Glomerular endothelial cell (primary cell): ENCODE data around the gene TLE1. TPM values are rescaled to one million over a fixed set of nuclear protein-coding genes. Genes with fewer than 3 reads are reported as not detected.
A peak's percentile ranks its signal among the peaks of the same experiment; 100 is the strongest.

Source experiments
- DNase-seq: peaks from one replicate; pipeline ENCODE4 v3.0.0-alpha.2; 2011; ENCODE audit warnings: low read depth, low spot score; ENCODE audit errors: extremely low read depth
- total RNA-seq: library from RNA; depleted of rRNA; stranded (reverse); fragments of >200 nt; gene quantifications from 2 replicates; pipeline ENCODE4 v1.2.3, GENCODE V29; 2015

TLE1 gene
- total RNA-seq, 1 donor from 2014 or later = 58.7 TPM

DNA sequence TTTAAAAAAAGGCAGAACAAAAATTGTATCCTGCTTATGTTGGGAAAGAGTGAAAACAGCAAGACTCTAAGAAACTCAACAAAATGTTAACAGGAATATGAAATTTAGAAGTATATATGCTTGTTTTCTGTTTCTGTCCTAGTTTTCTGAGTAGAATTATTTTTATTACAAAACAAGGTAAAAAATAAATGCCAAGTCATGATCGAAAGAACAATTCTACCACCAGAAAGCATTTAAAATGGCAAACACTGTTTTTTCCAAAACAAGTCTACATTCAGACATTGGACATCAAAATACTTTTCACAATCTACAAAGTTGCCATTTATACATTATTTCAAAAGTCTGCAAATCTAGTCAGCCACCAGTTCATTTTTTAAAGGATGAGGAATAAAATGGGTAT, 102.6 kb downstream of the TLE1 start:
- DNase-seq = no peak

DNA sequence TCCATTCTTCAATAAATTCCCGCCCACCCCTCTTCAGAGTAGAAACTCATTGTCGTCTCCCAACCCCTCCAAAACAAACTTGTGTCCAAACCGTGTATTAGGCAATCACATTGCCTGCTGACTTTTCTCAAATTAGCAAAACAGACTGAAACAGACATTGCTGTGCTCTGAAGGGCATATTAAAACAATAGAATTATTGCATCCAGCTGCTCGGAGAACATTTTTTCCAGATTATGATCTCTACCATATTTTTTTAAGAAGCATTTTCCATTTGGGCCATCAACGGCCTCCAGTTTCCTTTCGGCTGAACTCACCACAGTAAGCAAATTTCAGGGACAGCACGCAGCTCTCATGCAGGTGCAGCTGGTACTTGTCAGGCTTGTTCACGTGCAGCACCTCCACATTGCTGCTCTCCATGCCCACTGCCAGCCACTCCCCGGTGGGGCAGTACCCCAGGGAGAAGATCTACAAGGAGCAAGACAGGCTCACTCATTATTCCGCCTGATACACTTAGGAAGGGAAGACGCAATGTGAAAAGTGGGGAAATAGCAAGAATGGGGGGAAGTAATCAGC, 104.1 kb downstream of the TLE1 start:
- DNase-seq = no peak

DNA sequence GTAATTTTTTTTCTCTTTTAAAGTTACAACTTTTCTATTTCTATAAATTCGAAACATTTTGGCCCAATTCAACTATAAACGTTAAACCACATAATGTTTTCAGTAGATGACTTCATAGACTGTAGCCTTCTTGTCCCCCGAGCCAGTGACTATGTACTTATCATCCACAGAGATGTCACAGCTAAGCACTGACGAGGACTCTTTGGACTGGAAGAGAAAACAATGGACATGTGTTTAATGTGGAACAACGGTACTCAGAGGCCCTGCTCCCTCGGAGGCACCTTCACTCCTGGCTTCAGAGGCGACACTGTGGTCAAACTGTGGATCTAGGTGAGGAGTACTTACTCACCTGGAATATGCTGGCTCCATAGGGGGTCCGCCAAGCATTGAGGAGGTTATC, 105.2 kb downstream of the TLE1 start:
- DNase-seq = no peak

DNA sequence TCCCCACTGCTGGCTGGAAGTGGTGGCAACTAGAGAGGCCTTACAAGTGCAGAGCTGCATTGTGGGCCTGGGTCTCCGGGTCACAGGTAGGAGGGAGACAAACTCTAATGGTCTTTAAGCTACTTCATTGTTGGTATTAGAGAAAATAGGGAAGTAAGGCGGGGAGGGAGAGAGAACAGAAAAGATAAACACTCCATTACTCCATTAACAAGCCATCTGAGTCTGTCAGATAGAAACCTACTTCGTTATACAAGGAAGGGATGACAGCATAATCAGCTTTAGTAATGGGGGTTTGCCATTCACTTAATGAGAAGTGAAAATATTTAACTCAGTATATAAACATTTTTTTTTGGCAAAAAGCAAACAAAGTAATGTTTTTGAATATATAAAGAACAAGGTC, 107.4 kb downstream of the TLE1 start:
- DNase-seq = no peak

DNA sequence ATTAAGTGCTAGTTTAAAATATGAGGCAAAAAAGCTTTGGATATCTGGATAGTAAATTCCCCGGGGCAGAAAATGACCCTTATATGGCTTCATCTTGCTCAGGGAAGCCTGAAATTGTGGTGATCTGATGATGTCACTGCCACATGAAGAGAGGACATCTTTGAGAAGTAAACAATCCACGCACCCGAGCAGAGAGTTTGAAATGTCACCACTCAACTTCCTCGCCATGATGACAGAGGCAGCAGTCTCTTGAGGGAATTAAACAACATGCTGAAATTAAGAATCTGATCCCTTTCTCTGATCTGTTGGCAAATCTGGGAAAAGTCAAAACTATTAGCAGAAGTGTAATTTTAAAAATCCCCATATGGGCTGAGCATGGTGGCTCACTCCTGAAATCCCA, 110.0 kb downstream of the TLE1 start:
- no peak for DNase-seq

DNA sequence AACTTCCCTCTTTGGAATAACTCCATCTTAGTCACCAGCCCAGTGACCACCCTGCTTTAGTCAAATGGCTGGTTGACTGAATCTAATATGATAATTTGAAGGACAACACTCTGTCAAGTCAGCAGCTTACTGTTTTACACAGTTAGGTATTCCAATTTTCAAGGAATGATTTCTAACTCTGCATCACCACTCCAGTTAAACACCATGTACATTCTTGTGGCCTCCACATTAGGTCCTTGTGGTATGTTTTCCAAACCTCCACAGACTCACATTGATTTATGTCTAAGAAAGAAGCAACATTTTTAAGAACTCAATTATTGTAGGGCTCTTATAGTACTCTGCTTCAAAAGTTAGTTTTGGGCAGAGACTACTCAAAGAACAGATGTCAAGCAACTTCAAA, 110.7 kb downstream of the TLE1 start:
- DNase-seq = no peak

DNA sequence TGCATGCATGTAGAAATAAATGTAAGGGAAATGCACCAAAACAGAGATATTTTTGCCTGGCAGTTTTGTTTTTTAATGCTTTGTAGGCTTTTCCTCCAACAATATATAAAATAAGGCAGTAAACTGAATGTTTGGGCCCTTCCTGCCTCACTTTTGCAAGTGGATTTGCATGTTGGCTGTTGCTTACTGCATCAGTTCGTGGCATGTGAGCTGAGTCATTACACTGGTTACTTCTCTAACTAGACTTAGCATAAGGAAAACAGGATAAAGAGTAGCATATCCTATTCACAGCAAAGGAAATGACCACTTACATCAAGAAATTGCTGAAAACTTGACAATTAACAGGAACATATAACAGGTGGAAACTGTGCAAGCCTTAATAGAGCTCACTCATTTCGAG, 113.4 kb downstream of the TLE1 start:
- DNase-seq = no peak

DNA sequence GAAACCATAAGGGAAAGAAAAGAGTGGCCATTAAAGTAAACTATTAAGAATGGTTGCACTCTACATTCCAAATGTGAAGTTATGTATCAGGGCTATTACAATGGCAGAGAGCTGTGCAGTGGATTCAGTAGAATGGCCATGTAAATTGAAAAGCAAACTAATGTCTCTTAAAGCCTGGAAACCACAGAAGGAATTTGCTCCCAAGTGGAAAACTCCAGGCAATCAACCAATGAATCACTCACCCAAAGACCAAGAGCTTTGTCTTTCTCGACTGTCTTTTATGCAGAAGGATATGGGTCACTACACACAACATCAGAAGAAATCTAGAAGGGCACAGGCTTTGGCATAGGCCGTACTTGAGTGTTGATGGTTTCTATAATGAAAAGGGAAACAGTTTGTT, 114.9 kb downstream of the TLE1 start:
- DNase-seq = no peak

DNA sequence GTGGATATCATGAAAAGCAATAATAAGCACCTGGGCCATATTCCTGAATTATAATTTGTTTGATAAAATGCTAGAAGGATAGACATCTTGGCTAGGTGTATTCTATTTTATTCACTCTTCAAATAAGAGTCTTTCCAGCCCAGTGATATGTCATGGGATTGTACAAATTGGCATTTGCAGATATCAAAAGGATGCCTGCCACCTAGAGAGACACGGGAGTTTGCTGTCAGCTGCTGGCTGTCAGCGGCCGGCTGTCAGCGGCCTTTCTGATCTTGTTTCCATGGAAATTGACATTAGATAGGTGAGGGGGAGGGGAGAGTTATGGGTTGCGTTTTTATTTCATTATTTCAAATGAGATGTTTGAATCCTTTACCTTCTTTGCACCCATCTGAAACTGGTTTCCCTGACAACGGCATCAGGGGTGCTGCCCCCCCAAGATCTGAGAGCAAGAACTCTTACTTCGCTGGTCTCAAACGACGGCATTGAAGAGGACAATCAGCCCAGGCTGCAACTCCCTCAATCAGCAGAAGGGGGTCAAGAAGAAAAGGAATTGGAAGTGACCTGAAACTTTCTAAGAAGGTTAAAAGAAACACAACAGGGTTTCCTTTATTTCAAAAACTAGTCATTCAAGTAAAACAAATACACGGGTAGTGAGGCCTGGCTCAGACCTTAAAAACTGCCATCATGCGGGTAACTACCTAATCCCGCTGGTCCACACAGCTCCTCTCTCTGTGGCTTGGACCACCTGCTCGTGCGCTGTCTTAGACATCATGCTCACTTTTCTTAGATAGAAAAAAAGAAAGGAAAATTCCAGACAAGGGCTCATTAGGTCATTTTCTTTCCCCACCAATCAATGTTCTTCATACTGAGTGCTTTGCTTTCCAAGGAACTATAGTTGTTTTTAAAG, 115.7 kb downstream of the TLE1 start:
- DNase-seq = no peak

DNA sequence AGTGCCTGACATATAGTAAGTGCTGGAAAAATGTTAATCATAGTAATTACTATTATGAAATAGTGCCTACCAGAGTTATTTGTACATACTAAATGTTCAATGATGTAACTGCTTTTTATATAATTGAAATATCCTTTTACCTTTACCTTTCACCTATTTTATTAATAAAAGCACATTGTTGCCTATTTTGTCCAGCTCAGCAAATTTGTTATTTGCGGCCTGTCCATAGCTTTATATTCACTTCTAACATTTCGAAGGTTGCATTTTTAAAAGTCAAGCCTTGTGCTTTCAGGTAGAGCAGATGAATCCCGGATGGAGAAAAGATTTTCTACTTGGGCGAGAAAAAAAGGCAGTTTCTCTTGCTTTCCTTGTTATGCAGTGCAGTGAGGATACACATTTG, 119.3 kb downstream of the TLE1 start:
- no peak for DNase-seq

DNA sequence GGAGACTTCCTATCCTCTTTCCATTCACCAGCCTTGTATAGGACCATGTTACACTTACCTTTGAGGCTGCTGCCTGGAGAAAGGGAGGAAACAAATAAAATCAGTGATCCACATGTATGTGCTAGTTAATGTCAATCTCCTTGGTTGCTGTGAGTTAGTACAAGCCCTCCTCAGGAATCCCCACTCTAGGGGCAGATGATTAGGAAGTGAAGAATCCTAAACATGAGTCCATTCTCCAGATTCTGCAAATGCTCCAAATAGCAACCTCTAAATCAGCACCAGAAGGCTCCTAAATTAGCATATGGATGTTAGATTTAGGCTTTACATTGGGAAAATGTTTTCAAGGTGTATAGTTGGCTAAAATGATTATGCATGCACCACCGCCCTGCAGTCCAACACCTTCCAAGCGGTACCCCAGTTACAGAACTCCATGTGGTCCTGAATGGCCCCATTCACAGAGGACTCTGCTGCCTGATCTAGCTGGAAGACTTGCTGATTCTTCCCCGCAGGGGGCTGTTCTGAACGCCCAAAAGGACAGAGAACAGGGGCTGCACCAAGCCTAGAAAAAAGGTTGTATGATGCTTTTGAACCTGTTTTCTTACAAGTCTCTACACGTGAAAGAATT, 123.2 kb downstream of the TLE1 start:
- DNase-seq = no peak

DNA sequence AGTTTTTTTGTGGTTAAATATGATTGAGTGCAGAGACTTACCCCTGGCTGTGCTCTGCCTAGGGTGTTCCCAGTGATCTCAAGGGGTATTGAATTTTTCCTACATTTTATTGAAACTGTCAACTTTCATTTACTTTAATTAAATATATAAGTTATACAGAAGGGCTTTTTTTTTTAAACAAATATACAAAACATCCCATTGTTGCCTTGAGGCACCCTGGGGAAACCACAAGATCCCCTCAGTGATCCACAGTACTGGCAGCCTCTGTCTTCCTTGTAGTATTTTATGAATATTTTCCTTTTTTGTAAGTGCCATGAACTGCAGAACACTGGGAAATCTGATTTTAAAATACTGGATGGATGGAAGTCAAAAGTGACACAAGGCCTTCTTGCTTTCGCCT, 123.7 kb downstream of the TLE1 start:
- no peak for DNase-seq

DNA sequence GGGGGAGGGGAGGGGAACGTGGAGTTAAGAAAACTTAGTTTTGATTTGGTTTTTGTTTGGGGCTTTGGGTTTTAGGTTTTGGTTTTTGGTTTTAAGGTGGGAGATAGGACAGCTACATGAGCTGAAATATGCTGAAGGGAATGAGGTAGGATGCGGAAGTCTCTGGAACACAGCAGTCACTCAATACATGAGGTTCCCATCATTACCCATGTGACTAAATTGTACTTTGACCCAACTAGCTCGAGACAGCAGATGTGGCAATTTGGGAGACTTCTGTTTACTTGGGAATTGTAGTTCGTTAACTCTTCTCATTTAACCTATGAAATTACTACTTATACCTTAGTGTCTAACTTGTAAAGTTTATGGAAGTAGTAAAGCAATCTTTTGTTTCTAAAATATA, 124.2 kb downstream of the TLE1 start:
- no peak for DNase-seq

DNA sequence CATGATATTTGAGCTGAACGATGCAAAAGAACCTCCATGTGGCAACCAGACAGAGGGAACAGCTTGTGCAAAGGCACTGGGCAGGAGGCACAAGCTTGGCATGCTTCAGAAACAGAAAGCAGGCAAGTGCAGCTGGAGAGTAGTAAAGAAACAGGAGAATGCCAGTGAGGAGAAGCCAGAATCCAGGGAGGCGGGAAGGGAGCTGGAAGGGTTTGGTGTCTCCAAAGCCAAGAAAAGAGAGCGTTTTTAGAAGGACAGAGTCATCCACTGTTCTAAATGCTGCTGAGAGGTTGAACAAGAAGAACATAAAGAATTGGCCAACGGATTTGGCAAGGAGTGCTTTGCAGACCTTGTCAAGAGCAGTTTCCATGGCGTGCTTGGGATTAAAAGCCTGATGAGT, 124.7 kb downstream of the TLE1 start:
- DNase-seq = no peak

DNA sequence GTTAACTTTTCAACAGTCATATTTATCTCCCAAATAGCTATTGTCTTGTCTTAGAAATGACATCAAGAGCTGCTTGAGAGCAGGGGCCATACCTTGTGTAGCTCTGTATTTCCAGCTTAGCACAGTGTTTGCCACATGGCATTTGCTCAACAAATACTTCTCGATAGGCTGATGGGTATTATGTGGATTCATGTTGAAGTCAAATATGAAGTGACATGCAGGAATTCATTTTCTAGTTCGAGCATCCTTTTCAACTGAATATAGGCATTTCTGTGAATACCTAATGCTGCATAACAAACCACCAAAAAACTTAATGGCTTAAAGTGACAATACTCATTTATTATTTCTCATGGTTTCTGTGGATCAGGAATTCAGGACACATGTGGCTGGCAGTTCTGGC, 125.6 kb downstream of the TLE1 start:
- DNase-seq = no peak

DNA sequence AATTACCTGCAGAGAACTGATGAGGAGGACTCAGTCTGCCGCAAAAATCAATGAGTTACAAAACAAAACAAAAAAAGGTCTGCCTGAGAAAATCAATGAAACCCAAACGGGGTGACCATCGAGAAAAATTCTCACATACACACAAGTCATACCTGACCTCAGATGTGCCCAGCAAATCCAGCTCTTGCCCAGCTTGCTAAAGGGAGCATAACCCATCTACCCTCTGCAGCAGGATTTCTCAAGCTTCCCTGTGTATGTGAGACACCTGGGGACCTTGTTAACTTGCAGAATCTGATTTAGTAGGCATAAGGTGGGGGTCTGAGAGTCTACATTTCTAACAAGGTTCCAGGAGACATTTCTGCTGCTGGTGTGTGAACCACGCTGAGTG, 126.3 kb downstream of the TLE1 start:
- DNase-seq = no peak

DNA sequence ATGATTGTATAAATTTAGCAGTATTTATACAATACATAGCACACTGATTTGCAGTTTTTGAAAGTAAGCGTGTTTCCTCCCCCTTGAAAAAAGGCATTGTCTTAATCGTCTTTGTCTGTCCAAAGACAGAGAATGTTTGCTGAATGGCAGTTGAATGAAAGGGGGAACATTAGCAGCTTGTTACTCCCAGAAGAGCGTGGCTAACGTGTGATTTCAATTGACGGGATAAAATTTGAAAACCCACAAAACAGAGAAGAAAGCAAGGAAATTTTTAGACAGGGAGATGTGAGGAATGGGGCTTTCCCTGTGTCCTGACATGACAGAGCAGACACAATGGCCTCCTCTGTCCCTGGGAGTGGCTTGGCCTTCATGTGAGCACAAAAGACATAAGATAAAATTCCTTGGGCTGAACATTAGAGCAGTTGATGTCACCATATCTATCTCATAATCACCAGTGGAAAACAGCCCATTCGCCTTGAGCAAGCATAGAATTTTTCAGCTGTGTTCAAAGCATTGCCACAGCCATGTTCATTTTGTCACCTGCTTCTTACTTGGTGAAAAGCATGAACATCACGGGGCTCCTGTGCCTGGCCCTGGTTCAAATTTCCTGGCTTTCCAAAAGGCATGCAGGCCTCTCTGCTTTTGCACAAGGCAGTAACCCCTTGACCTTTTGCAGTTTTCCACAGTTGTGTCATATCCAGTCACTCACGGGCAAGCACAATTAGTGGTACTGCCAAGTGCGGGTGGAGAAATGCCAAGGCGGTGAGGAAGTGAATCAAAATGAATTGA, 126.9 kb downstream of the TLE1 start:
- peak; percentile 77 for DNase-seq

DNA sequence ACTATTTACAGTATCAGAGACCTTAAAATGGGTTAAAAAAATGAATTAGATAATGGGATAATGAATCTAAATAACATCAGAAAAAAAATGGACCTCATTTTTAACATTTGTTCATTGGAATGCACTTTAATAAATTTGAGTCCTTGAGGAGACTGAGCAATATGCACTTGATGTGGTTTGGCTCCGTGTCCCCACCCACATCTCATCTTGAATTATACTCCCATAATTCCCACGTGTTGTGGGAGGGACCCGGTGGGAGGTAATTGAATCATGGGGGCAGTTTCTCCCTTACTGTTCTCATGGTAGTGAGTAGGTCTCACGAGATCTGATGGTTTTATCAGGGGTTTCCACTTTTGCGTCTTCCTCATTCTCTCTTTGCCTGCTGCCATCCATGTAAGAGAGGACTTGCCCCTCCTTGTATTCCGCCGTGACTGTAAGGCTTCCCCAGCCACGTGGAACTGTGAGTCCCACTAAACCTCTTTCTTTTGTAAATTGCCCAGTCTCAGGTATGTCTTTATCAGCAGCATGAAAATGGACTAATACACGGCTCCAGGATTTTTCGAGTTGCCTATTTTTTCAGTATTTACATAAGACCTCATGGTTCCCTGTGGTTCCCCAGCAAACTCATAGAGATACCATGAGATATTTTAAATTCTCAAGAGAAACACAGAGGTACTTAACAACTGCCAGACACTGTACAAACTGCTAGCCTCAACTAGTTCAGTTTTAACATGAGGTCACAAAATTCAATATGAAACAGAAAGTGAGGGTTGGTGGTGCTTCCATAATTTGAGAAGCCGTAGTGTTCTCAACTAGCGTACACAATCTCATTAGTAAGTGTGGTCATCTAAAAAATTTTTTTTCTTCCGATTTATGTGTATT, 128.3 kb downstream of the TLE1 start:
- no peak for DNase-seq

DNA sequence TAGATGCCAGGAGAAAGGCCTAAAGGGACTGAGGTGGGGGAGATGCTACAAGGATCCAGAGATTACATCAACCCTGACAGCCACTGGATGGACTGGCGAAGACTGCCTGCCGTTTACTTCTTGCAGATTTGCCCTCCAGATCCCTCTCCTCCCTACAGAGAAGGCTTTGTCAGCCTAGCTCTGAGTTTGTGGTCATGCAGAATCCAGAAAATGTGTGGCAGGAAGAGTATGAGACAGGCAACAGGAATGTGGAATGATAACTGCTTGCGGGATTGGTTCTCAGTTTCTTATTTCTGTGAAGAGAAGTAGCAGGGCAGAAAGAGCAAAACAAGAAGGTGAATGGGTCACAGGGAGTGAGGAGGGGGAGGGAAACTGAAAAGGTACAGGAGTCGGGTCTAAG, 129.6 kb downstream of the TLE1 start:
- DNase-seq = no peak

DNA sequence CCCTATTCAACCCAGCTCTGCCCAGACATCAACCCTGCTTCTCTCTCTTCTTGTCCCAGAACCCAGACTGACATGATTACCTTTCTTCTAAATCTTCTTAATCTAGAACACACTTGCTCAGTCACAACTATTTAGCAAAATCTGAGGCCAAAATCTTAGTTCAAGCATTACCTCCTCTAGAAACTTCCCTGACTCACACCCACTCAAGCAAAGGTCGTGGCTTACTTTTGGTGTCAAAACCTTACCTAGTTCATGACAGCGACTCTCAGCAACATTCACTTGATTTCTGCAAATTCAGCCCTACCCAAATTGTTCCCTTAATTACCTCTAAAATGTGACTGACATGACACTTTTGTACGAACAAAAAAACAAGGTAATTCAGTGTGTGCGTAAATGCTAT, 130.2 kb downstream of the TLE1 start:
- DNase-seq = no peak
